Measurements from ENCODE around the gene PAK1IP1. TPM values are rescaled to one million over a fixed set of nuclear protein-coding genes. Genes with fewer than 3 reads are reported as not detected.

The PAK1IP1 gene
- total RNA-seq, 1 donor from 2014 or later: 30.8 TPM

- Histone ChIP-seq H3K27me3 (ENCODE audit: control insufficient read depth, insufficient read depth, low read length) (no peaks in the 10 kb centered on the region), H3K36me3 (ENCODE audit: control insufficient read depth, insufficient read depth, low read length) (no peaks in the 10 kb centered on the region), H3K4me3 (ENCODE audit: low read depth, low read length) (no peak overlapping the region)
- TF ChIP-seq CTCF (IDR thresholded peaks at IDR 0.05; ENCODE audit: insufficient read depth, low read length, poor library complexity, severe bottlenecking): no peak
- no peak for DNase-seq (ENCODE audit: low read depth)
Measured at GRCh38 chr6:10687582-10687981, 7.2 kb upstream of the PAK1IP1 start.

- Histone ChIP-seq H3K36me3 (ENCODE audit: control insufficient read depth, insufficient read depth, low read length) (no peaks in the 10 kb centered on the region), H3K4me3 (ENCODE audit: low read depth, low read length) (no peak overlapping the region), H3K27me3 (ENCODE audit: control insufficient read depth, insufficient read depth, low read length) (no peaks in the 10 kb centered on the region)
- DNase-seq (ENCODE audit: low read depth): no peak
- no peak for TF ChIP-seq CTCF (IDR thresholded peaks at IDR 0.05; ENCODE audit: insufficient read depth, low read length, poor library complexity, severe bottlenecking)
Measured at GRCh38 chr6:10690651-10691445, 3.9 kb upstream of the PAK1IP1 start.

GRCh38 chr6:10692965-10693538 lies 1.7 kb upstream of the PAK1IP1 start:
- no peak for TF ChIP-seq CTCF (IDR thresholded peaks at IDR 0.05; ENCODE audit: insufficient read depth, low read length, poor library complexity, severe bottlenecking)
- DNase-seq (ENCODE audit: low read depth): no peak
- H3K36me3 ChIP-seq (ENCODE audit: control insufficient read depth, insufficient read depth, low read length): no peaks in the 10 kb centered on the region
- peak overlapping the region; percentile 76 for H3K4me3 ChIP-seq (ENCODE audit: low read depth, low read length)
- H3K27me3 ChIP-seq (ENCODE audit: control insufficient read depth, insufficient read depth, low read length): no peaks in the 10 kb centered on the region

GRCh38 chr6:10695086-10695657 lies 400 bp downstream of the PAK1IP1 start:
- no peak for DNase-seq (ENCODE audit: low read depth)

GRCh38 chr6:10696655-10697054 lies 1.9 kb downstream of the PAK1IP1 start:
- TF ChIP-seq CTCF (IDR thresholded peaks at IDR 0.05; ENCODE audit: insufficient read depth, low read length, poor library complexity, severe bottlenecking): no peak
- no peak for DNase-seq (ENCODE audit: low read depth)
- H3K27me3 ChIP-seq (ENCODE audit: control insufficient read depth, insufficient read depth, low read length): no peaks in the 10 kb centered on the region
- no peak overlapping the region for H3K4me3 ChIP-seq (ENCODE audit: low read depth, low read length)
- H3K36me3 ChIP-seq (ENCODE audit: control insufficient read depth, insufficient read depth, low read length): no peaks in the 10 kb centered on the region

More at GRCh38 chr6:10695086-10695657, 400 bp downstream of the PAK1IP1 start:
- H3K27me3 ChIP-seq (ENCODE audit: control insufficient read depth, insufficient read depth, low read length): no peaks in the 10 kb centered on the region
- TF ChIP-seq CTCF (IDR thresholded peaks at IDR 0.05; ENCODE audit: insufficient read depth, low read length, poor library complexity, severe bottlenecking): no peak
- H3K36me3 ChIP-seq (ENCODE audit: control insufficient read depth, insufficient read depth, low read length): no peaks in the 10 kb centered on the region
- peak overlapping the region; percentile 76 for H3K4me3 ChIP-seq (ENCODE audit: low read depth, low read length)

Data from kidney epithelial cell (primary cell).